Mesothelial cell of epicardium (in vitro differentiated cells): Measurements from ENCODE around the gene ST7. TPM values are rescaled to one million over a fixed set of nuclear protein-coding genes. Genes with fewer than 3 reads are reported as not detected.

Source experiments
- DNase-seq, 2 experiments: peaks; one replicate each; pipeline ENCODE4 v3.0.0; 2021; ENCODE audit warnings: low spot score in 2 of 2; ENCODE audit not compliant: unreplicated experiment in 2 of 2
- H3K27ac Mint-ChIP-seq: 2 replicates; pipeline ENCODE4 v1.8.0; 2021; ENCODE audit warnings: mixed read lengths
- H3K27me3 Mint-ChIP-seq: 2 replicates; pipeline ENCODE4 v1.8.0; 2021; ENCODE audit warnings: low read depth, mixed read lengths
- H3K36me3 Mint-ChIP-seq: 2 replicates; pipeline ENCODE4 v1.8.0; 2021; ENCODE audit warnings: mixed read lengths
- H3K4me1 Mint-ChIP-seq: 2 replicates; pipeline ENCODE4 v1.8.0; 2021; ENCODE audit warnings: mixed read lengths
- H3K4me3 Mint-ChIP-seq: 2 replicates; pipeline ENCODE4 v1.8.0; 2021; ENCODE audit warnings: mild to moderate bottlenecking, moderate library complexity, mixed read lengths
- H3K9me3 Mint-ChIP-seq: 2 replicates; pipeline ENCODE4 v1.8.0; 2021; ENCODE audit warnings: mixed read lengths
- CTCF ChIP-seq: fragments of 200-600 bp; sonication (generic); IDR thresholded peaks from one replicate; pipeline ENCODE4 v1.5.0; 2021; ENCODE audit warnings: antibody characterized with exemption; ENCODE audit not compliant: unreplicated experiment
- total RNA-seq: library from RNA; stranded (reverse); gene quantifications from 3 replicates; pipeline ENCODE4 v1.2.1, GENCODE V29; 2021

The ST7 gene
- total RNA-seq, 1 donor from 2014 or later = 40.5 TPM

- Mint-ChIP-seq H3K4me1 (peaks cover 10% of the 10 kb centered on the region), H3K27ac (no peak overlapping the region)
Measured at GRCh38 chr7:116984917-116985316, 31.6 kb downstream of the ST7 start.

DNA sequence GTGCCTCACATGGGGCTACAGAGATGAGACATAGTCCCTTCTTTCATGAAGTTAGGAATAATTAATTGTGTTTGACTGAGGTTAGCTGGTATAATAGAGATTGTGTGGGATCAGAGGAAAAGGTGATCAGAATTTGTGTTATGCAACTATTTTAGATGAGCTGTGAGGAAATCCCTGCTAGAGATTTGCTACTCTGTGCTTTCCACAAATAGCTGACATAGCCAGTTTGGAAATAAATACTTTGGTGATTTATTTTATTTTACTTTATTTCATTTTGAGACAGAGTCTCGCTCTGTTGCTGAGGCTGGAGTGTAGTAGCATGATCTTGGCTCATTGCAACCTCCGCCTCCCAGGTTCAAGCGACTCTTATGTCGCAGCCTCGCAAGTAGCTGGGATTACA, 32.3 kb downstream of the ST7 start:
- Mint-ChIP-seq H3K9me3 (peaks cover 1% of the 10 kb centered on the region), H3K27ac (peak overlapping the region; percentile 64), H3K4me1 (peaks cover 10% of the 10 kb centered on the region), H3K4me3 (no peak overlapping the region), H3K36me3 (peaks cover 2% of the 10 kb centered on the region), H3K27me3 (no peaks in the 10 kb centered on the region)
- no peak for DNase-seq
- no peak for TF ChIP-seq CTCF

More at GRCh38 chr7:116984917-116985316, 31.6 kb downstream of the ST7 start:
- Mint-ChIP-seq H3K4me3 (no peak overlapping the region), H3K9me3 (no peaks in the 10 kb centered on the region), H3K36me3 (no peaks in the 10 kb centered on the region), H3K27me3 (no peaks in the 10 kb centered on the region)
- DNase-seq = no peak
- peak; percentile 67 for TF ChIP-seq CTCF

DNA sequence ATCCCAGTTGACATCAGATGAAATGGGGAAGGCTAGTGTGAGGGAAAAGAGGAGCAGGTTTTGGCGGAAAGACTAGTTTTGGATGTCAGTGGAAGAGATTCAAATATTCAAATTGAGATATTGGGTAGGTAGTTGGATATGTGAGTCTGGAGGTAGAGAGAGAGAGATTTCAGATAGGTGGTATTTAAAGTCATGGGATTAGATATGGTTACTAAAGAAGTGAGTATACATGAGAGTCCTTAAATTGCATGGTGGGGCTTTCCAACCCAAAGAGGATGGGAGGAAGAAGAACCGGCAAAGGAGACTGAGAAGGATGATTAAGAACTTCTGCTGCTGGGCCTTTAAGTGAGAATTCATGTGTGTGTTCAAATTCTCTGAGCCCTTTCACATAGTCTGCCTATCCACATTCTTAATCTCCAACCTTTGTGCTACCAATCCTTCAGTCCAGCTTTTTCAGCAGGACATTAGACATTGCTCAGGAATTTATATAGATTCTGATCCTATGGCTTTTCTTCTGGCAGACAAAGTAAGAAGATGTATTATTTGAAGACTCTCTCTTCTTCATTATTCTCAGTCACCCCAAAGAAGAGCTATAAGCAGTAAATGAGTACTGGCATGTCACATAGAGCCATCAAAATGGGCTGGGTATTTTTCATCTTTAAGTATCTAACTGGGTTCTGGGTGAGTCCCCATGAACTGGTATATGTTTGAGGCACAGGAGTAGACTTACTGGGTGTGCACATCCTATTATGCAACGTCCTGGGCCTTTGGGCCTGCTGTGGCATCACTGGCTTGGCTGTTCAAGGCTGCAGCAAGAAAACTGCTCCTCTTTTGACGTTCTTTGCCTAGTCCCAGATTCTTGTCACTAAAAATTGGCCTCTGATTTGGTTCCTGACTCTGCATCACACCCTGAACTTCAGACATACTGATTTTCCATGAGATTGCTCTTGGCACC, 33.6 kb downstream of the ST7 start:
- peaks cover 14% of the 10 kb centered on the region for H3K9me3 Mint-ChIP-seq
- no peak overlapping the region for H3K27ac Mint-ChIP-seq
- no peak for TF ChIP-seq CTCF
- H3K4me1 Mint-ChIP-seq = peaks cover 10% of the 10 kb centered on the region
- DNase-seq = no peak
- H3K4me3 Mint-ChIP-seq = no peak overlapping the region
- H3K27me3 Mint-ChIP-seq = no peaks in the 10 kb centered on the region
- peaks cover 11% of the 10 kb centered on the region for H3K36me3 Mint-ChIP-seq

- H3K9me3 Mint-ChIP-seq = peaks cover 25% of the 10 kb centered on the region
- peak; percentile 40 for TF ChIP-seq CTCF
- no peak overlapping the region for H3K4me3 Mint-ChIP-seq
- no peaks in the 10 kb centered on the region for H3K27me3 Mint-ChIP-seq
- H3K4me1 Mint-ChIP-seq = peaks cover 10% of the 10 kb centered on the region
- peaks cover 21% of the 10 kb centered on the region for H3K36me3 Mint-ChIP-seq
- no peak overlapping the region for H3K27ac Mint-ChIP-seq
- no peak for DNase-seq
Measured at GRCh38 chr7:116988363-116988989, 35.2 kb downstream of the ST7 start.

DNA sequence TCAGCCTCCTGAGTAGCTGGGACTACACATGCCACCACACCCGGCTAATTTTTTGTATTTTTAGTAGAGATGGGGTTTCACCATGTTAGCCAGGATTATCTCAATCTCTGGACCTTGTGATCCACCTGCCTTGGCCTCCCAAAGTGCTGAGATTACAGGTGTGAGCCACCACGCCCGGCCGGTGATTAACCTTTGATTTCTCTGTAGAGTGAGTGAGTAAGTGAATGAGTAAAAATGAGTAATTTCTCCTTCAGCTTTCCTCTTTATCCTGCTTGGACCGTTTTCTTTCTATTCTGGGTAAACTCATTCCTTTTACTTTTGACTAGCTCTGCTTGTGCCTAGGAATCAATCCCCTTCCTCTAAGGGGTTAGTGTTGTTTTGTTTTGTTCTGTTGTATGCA, 36.8 kb downstream of the ST7 start:
- H3K27ac Mint-ChIP-seq = no peak overlapping the region
- TF ChIP-seq CTCF = no peak

More for the DNA sequence above, 36.8 kb downstream of the ST7 start:
- H3K27me3 Mint-ChIP-seq = no peaks in the 10 kb centered on the region
- no peak for DNase-seq
- H3K4me3 Mint-ChIP-seq = no peak overlapping the region
- peaks cover 21% of the 10 kb centered on the region for H3K36me3 Mint-ChIP-seq
- H3K9me3 Mint-ChIP-seq = peaks cover 25% of the 10 kb centered on the region
- peaks cover 8% of the 10 kb centered on the region for H3K4me1 Mint-ChIP-seq
